ENCODE results near the gene NPPB.

DNA sequence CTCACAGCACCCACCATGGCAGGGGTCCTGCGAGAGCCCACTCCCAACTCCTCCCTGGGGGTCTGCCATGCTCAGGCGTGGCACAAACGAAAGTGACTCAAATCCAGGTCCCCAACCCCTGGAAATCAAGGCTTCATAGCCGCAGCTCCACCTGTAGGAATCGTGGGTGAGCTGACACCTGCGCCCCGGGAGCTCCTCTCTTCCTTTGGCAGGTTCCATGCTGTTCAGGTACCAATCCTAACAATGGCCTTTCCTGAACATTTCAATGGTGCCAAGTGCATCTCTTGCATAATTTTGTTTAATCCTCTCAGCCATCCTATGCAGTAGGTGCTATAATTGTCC lies 28.9 kb upstream of the NPPB start:
- TF ChIP-seq CTCF (IDR thresholded peaks at IDR 0.05; ENCODE audit: low read depth, low read length, poor library complexity, severe bottlenecking) (no peak), EZH2phosphoT487 (IDR thresholded peaks at IDR 0.05; ENCODE audit: borderline replicate concordance, low read length) (no peak)
